Activated CD8-positive, alpha-beta memory T cell treated with anti-CD3 and anti-CD28 coated beads for 1 hour (primary cell): ENCODE results near the gene MEGF10.

ENCODE experiments used
- DNase-seq, 2 donors: peaks; one replicate each; pipeline ENCODE4 v3.0.0-alpha.2; 2020; ENCODE audit warnings: low read depth in 1 of 2; ENCODE audit errors: extremely low read depth in 1 of 2

The MEGF10 gene

DNA sequence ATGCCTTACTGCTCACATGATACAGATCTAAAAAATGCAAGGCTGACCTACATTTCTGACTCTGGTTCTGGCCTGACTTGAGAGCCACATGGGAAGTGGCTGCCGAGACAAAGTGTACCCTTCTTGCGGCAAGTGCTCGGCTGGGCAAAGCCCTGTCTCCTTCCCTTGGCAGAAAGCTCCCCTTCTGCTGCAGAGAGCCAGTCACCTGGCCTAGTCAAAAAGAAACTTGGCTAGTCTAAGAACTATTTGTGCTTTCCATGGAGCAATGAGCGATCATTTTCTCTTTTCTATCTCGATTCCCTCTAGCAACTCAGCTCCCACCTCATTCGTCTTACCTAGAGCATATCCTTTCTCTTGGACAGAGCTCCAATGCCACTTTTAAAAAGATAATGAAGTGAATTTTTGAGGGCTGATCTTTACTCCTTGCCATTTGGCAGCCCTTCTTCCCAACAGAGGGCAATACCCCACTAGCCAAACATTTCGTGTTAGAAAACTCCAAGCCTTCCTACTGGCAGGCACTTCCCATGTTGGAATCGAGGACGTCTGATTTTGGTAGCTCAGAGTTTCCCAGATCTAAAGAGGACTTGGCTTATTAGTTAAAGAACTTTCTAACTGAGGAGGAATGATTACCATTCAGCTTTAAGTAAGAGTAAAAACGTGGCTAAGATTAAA lies 118.8 kb downstream of the MEGF10 start:
- DNase-seq, result no peak

DNA sequence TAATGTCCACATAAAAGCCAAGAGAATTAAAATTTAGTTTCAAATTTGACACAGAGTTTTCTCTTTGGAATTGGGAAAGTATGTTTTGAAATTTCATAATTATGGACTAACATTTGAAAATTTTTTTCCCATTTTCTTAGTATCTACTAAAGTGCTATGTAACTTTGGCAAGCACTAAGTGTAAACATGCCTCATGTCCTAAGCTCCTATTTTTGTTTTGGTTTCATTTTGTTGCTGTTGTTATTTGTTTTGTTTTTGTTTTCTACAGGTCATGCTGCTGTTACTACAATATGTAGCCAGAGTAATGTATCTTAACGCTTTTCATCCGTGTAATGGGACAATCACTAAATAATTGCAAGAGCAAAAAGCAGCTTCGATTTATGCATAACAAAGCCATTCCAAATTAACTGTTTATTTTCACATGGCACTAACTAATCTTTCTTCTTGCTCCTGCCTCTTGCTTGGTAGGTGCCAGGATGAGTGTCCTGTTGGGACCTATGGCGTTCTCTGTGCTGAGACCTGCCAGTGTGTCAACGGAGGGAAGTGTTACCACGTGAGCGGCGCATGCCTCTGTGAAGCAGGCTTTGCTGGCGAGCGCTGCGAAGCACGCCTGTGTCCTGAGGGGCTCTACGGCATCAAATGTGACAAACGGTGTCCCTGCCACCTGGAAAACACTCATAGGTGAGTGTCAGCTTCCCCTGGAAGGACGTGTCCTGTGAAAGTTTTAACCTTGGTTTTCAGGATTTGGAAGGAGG lies 119.5 kb downstream of the MEGF10 start:
- no peak for DNase-seq

DNA sequence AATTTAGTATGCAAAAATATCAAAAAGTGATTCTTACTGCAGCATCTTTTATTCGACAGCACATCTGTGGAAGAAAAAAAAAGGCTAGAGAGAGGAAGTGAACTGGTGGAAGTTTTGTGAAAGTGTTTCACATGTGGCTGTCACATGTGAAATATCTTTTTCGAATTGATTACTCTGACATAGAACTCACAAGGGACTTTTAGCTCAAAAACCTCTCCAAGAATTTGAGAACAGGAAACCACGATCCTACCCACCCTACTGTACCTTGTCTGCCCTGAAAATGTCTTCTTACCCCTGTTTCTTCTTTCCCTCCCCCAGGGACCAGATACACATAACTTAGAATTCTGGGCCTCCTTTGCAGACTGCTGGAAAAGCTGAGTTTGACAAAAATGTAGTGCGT lies 120.4 kb downstream of the MEGF10 start:
- DNase-seq, result no peak

DNA sequence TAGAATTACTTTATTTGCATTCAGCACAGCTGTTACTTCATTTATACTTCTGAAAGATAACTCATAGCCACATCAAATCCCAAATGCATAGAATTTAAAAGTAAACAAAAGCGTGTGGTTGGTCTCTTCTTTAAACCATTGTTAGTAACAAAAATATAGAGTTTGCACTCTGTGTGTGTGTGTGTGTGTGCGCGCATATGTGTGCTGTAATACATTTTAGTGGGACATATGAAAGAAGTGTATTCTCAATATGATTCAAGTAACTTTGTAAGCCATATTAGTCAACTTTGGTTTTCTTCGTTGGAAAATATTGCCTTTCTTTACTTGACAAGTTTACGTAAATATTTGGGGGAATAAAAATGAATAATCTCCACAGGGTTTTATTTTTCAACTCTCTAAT lies 120.8 kb downstream of the MEGF10 start:
- no peak for DNase-seq

DNA sequence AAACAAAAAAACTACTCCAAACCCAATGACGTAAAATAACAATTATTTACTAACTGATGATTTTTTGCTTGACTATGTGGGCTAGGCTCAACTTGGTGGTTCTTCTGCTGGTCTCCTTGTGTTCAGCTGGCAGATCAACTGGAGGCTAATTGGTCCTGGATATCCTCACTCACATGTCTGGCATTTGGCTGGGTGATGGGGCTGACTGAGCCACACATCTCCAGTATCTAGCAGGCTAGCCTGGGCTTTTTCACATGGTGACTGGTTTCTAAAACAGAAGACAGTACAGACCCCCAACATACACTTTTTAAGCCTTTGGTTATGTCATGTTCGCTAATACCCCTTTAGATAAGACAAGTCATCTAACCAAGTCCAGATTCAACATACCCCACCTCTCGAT lies 122.1 kb downstream of the MEGF10 start:
- DNase-seq, result no peak

DNA sequence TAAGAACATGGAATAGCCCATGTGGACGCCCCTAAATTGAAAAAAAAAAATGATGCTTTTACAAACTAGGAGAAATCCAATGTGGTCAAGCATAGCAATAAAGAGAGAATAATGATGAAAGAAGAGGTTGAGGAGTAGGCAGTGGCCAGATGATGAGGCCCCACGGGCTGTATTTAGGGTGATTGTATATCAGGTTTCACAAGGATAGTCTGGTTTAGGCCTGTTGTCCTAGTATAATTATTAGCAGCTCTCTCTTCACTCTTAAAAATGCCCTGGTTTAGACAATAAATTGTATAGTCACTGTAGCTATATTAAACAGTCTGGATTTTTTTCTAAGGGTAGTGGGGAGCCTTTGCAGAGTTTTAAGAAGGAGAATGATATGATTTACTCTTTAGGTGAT lies 124.4 kb downstream of the MEGF10 start:
- no peak for DNase-seq

DNA sequence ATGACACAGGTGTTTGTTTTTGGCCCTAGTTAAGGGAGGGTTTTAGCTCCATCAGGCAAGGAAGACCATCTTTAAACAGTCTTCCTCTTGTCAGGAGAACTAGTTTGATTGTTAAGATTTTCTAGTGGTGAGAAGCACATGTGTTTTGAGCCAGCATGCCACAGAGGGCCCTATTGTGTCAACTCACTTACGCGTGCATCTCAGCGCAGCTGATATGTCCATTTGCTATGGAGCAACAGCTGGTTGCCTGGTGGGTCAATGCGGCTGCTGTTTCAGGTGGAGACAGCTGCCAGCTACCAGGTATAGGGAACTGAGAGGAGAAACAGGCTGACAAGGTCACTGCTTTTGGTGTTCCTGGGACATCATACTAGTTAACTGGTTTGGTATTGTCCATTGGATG lies 126.3 kb downstream of the MEGF10 start:
- DNase-seq, result no peak

DNA sequence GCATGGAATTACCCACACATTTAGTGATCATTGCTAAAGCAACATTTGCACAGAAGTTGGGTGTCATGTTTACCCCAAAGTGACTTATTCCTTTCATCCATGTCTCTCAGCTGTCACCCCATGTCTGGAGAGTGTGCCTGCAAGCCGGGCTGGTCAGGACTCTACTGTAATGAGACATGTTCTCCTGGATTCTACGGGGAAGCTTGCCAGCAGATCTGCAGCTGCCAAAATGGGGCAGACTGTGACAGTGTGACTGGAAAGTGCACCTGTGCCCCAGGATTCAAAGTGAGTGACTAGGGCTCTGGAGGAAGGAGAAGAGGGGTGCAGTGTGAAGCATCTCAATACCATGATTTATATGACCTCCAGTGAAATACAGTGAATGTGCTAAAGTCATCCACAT lies 126.9 kb downstream of the MEGF10 start:
- DNase-seq, result no peak

DNA sequence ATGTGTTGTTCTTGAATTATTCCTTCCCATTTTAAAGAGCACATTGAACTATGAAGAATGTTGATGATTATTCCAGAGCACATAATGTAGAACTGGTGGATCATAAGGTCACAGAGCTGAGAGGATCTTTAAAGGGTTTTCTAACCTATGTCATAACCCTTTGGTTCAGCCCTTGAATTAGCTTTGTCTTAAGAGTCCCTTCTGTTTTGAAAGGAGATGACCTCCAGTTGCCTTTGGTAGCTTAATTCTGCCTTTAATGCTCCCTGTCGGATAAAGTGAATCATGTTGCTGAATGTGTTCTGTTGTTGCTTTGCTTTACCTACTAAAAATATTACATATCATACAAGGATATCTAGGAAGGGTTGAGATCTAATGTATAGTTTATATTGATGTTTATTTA lies 127.8 kb downstream of the MEGF10 start:
- DNase-seq, result no peak

DNA sequence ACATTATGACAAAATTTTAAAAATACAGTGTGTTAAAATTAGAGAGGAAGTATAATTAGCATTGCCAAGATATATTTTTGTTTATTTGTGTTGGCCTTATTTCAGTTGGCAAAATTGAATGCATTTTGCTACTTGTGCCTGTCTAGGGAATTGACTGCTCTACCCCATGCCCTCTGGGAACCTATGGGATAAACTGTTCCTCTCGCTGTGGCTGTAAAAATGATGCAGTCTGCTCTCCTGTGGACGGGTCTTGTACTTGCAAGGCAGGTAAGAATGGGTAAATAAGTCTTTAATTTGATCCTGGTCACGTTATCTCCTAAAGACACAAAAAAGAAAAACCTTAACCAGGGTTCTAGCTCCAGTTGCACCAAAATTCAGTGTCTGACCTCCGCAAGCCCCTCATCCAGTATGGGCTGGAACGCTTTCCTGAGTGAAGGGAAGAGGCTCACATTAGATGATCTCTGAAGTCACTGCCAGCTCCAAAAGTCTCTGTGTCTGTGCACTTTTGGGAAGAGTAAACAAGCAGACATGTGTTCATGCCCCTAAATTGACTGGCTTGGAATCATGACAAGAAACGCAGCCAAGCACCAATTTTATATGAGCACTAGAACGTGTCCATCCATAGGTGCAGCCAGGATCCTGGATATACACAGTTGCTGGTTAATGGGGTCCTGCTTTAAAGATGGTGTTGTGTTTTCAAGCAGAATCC lies 128.5 kb downstream of the MEGF10 start:
- DNase-seq, result no peak

DNA sequence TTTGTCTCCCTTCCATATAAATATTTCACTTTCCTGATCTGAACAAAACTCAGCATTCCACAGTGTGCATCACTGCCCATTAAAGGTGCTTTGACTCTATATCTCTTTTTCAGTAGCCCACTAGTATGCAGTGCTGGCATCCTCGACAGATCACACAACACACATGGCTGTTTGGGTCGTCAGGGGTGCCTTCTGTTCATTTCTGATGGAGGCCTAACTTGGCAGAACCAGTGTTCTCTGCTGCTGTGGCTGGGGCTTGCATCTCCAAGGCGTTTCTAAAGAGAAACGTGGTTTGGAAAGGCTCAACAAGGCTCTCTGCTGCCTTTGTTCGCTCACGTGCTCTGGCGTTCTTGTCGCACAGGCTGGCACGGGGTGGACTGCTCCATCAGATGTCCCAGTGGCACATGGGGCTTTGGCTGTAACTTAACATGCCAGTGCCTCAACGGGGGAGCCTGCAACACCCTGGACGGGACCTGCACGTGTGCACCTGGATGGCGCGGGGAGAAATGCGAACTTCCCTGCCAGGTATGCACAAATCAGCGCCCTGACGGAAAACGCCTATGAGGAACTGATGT lies 129.2 kb downstream of the MEGF10 start:
- DNase-seq, result no peak

DNA sequence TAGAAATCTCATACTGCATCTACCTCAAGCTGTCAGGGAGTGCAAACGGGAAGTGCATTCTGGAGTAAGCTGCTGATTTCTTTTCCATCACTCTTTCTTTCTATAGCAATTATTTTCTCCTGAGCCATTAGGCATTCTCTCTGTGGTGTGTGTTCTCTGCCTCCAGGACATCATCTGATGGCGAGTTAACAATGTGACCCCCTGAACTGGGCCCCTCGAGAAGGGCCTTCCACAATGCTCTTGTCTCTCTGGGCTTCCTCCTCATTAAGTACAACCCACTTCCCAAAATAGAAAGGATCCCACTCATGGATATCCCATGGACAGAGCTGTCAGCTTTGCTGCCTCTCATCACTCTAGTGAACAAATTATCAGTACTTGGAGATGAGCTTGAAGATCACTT lies 130.2 kb downstream of the MEGF10 start:
- DNase-seq, result no peak

DNA sequence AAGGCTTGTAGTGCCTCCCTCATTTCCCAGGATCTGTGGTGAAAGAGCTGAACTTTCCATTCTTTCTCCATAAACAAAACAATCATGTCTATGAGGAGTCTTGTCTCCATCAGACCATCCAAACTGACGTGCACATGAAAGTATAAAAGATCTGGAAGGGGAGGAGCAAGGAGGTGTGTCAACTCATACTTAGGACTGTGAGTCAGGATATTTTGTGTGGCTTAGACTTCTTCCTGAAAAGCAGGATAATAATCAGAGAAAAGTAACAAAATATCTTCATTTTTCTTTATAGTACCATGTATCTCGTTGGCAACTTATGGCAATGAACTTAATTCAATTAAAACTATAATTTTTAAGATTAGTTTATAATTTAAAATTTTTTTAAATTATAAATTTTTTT lies 130.9 kb downstream of the MEGF10 start:
- no peak for DNase-seq

DNA sequence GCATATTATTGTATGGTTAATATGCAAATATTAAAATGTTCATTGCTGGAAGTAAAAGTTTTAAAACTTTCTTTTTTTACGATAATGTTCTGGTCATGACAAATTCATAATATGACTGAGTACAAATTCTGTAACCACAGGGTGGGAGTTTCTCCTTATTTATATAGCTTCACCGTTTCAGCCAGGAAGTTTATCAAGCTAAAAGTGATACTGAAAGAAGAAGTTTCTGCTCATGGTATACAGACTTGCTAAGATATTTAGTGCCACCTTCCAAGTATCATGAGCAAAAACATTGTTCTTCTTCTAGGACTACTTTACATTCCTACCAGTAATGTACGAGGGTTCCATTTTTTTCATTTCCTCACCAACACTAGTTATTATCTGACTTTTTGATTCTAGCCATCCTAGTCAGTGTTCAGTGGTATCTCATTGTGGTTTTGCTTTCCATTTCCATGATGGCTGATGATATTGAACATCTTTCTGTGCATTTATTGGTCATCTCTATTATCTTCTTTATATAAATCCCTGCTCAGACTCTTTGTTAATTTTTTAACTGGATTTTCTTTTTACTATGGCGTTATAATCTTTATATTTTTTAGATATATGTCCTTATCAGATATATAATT lies 132.7 kb downstream of the MEGF10 start:
- DNase-seq, result no peak

DNA sequence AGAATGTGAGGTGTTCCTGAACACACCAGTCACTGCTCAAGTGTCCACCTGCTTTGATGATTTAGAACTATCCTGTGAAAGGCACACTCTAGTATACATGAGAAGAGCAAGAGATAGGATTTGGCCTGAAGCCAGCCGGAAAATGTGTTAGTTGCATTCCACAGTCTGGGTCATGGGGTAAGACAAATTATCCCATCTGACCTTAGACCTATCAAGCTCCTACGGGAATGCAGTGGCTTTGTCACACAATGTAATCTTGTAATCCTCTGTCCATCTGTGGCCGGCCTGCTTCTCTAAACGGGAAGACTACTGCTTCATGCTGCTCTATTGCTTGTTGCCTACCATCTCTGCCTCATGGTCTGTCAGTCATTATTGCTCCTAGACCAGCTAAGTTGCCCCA lies 134.4 kb downstream of the MEGF10 start:
- no peak for DNase-seq

DNA sequence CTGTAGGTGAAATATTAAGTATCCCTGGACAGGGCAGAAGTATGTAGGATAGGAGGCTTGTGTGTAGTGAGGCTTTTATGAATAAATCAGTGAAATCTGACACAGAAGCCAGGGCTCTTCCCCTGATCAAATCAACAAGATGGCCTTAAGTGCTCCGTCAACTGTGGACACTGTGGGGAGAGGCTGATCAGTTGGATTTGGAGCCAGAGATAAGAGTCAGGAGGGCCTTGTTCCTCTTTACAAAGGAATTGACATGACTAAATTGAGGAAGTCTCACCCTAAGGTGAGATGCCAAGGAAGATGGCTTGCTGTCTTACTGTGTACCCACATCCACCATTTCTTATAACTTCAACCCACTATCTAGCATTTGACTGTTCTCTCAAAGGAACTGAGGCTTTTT lies 135.3 kb downstream of the MEGF10 start:
- DNase-seq, result no peak

DNA sequence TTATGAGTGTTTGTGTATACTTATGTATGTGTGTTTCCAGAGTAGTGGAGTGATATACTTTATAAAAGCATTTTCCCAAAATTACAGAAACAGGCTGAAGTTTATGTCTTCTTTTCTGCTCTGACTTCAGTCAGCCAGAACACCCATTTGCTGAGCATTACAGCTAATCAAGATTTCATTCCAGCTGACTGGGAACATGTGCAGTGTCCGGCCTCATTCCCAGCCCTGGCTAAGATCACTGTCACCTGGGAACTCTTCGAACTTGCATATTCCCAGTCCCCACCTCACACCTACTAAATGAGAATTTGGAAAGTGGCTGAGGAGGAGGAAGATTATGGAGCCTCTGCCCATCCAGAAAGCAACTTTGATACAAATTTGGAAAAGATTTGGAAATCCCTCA lies 136.1 kb downstream of the MEGF10 start:
- no peak for DNase-seq

DNA sequence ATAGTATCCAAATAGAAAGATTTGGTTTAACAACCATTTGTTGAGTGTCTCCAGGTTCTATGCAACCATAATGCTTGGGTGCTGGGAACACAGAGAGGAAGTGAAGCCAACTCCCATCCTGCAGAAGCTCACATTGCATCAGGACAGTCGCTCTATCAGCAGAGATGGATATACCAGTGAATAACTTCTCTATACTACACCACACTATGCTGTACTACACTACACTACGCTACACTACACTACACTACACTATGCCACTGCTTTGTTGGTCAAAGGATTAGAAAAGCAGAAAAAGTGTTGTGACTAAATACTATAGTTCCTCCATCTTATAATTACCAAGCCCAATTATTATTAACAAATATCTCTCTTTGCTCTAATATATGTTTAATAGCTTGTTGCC lies 137.7 kb downstream of the MEGF10 start:
- no peak for DNase-seq

DNA sequence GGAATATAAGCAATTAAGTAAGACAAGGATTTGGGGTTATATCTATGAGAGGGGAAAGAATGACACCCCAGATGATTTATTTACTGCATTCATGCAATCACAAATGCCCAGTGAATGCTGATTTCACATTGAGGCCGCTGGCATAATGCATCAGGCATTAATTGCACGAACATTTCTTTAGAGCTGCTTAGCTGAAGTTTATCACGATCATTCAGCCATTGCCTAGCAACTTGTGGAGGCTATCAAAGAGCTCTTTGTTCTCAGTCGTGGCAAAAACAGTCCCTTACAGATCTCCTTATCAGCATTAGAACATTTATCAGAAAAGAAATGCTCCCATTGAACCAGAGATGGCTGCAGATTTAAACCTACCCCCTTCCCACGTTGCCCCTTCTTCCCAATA lies 138.2 kb downstream of the MEGF10 start:
- DNase-seq, result no peak

DNA sequence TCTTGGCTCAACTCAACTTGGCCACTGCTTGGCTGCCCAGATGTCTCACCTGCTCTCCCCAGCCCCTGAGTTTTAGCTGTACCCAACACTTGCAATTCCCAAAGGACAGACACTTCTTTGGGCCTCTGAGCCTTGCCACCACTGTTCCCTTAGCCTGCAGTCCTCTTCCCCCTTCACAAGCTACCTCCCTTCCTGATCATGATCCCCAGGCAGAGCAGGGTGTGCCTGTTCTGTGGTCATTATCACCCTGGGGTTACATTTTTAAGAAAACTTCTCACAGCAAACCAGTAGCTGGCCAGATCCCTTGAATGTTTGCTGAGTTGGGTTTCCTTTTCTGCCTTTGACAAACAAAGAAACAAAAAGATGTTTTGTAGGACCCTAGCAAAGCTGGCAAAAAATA lies 139.3 kb downstream of the MEGF10 start:
- no peak for DNase-seq

DNA sequence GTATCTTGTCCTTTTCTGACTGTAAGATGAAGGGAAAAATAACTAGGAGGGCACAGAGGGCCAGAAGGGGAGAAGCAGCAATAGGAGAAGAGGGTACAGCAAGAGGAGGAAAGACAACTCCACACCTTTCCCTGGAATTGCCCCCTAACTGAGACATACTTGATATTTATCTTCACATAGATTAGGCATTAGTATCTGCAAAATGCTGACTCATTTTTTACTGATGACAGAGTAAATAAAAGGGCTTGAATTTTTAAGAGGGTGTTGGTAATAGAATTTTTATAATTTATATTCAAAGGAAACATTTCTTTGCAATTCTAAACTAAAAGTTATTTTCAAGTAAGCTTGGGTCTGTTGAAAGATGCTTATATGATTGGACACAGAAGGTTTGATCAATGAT lies 140.0 kb downstream of the MEGF10 start:
- no peak for DNase-seq
